Measurements from ENCODE around the gene INTS7.

GRCh38 chr1:211924256-211924655 lies 111.1 kb downstream of the INTS7 start:
- TF ChIP-seq CTCF (IDR thresholded peaks at IDR 0.05) = no peak
- no peak for TF ChIP-seq POLR2AphosphoS5 (IDR thresholded peaks at IDR 0.05)
- TF ChIP-seq EP300 (IDR thresholded peaks at IDR 0.05) = no peak
- TF ChIP-seq POLR2A (IDR thresholded peaks at IDR 0.05) = no peak

All from sigmoid colon (tissue), 4 donors.